Stomach (tissue), 9 donors: ENCODE data around the gene CELA2B. TPM values are rescaled to one million over a fixed set of nuclear protein-coding genes. Genes with fewer than 3 reads are reported as not detected.
"Not testable (repeated sequence)": the region's sequence is repeated elsewhere in the genome, so short reads cannot be mapped to it uniquely, and the experiment has no call there.

ENCODE experiments used
- DNase-seq, 2 donors: peaks; one replicate each; pipeline versions ENCODE4 v3.0.0 to v3.0.0-alpha.2; 2013 to 2019
- H3K27ac ChIP-seq, 5 donors: fragments of 200-600 bp in 4 of 5; sonication (generic) in 4 of 5; one replicate each; pipeline ENCODE4 v1.5.1; 2013 to 2019; ENCODE audit warnings: mild to moderate bottlenecking in 1 of 5, moderate library complexity in 1 of 5
- H3K27me3 ChIP-seq, 3 donors: fragments of 200-600 bp; sonication (generic); one replicate each; pipeline ENCODE4 v1.5.1; 2017 to 2019; ENCODE audit warnings: mixed run types in 1 of 3
- H3K36me3 ChIP-seq, 4 donors: fragments of 200-600 bp; sonication (generic); 1 replicate in 3 of 4; 2 replicates in 1 of 4; pipeline ENCODE4 v1.5.1; 2016 to 2019
- H3K4me1 ChIP-seq, 4 donors: fragments of 200-600 bp; sonication (generic); one replicate each; pipeline ENCODE4 v1.5.1; 2016 to 2019
- H3K4me3 ChIP-seq, 4 donors: fragments of 200-600 bp; sonication (generic) in 3 of 4; one replicate each; pipeline ENCODE4 v1.5.1; 2016 to 2019; ENCODE audit warnings: mild to moderate bottlenecking in 1 of 4
- H3K9me3 ChIP-seq, 4 donors: fragments of 200-600 bp; sonication (generic); one replicate each; pipeline ENCODE4 v1.5.1; 2016 to 2019
- EP300 ChIP-seq: sonication (generic); formaldehyde crosslinking; IDR thresholded peaks from one replicate; pipeline ENCODE4 v1.6.1; 2017; ENCODE audit warnings: antibody characterized with exemption
- POLR2A ChIP-seq, 4 donors: fragments of 450-650 bp; IDR thresholded peaks; one replicate each; pipeline ENCODE4 v1.6.1; 2016; ENCODE audit warnings: antibody characterized with exemption in 4 of 4, control low read depth in 2 of 4, mild to moderate bottlenecking in 1 of 4, moderate library complexity in 1 of 4
- POLR2AphosphoS5 ChIP-seq, 3 donors: sonication (generic); formaldehyde crosslinking; IDR thresholded peaks; one replicate each; pipeline ENCODE4 v1.6.1; 2016; ENCODE audit warnings: antibody characterized with exemption in 3 of 3
- WGBS, 5 donors: extraction: QIAGEN DNeasy Blood & Tissue Kit in 3 of 5; methylation state at CpG; one replicate each; pipeline versions ENCODE4 v1.1.5 to v1.1.7; 2013 to 2018; 5-methylcytosine and 5-hydroxymethylcytosine counted together
- intact Hi-C: fragments of 100-400 bp; cut with DNase I; formaldehyde crosslinking; loops from one replicate; pipeline ENCODE4 v1.15.1; 2023; ENCODE audit warnings: low total_unique reads
- polyA plus RNA-seq, 3 donors: library from polyadenylated mRNA; stranded (reverse); fragments of 200-250 nt; gene quantifications; one replicate each; pipeline ENCODE4 v1.2.3, GENCODE V29; 2013
- total RNA-seq, 5 donors: library from RNA; depleted of rRNA; stranded (reverse); fragments of >200 nt; gene quantifications; one replicate each; pipeline versions ENCODE4 v1.1.0 to v1.2.3, GENCODE V29; 2014 to 2016
- TF ChIP-seq, protein P1 (sequence below), 7 experiments: fragments of 450-650 bp in 4 of 7; fragments of 200-600 bp in 3 of 7; sonication (generic) in 3 of 7; IDR thresholded peaks; one replicate each; pipeline ENCODE4 v1.5.1; 2016 to 2019; ENCODE audit warnings: antibody characterized with exemption in 7 of 7, control low read depth in 2 of 7, mild to moderate bottlenecking in 1 of 7
- donor health status: healthy with polysubstance abuse.
- donor health status: Bipolar disorder and iron deficiency.
- donor health status: healthy.

CELA2B gene
- total and polyA plus RNA-seq, 8 donors = not detected

DNA sequence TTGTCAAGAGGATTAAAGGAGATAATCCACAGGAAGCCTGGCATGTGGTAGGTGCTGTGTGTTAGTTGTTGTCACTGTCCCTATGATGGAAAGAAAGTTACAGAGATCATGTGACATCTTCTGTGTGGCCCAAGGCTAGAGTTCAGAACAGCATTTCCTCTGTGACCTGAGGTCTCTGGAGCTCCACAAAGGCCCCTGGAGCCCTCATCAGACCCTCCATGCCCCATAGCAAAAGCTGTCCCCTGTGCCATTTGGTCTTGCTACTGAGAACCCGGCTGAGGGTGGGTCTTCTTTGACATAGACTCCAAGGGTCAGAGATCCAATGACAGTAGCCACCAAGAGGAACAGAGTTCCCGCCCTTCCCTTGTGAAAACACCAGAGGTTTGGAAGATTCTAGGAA lies 8.1 kb downstream of the CELA2B start:
- H3K27me3 ChIP-seq = no peaks in the 10 kb centered on the region
- H3K9me3 ChIP-seq = no peaks in the 10 kb centered on the region
- no peak for DNase-seq
- no peaks in the 10 kb centered on the region for H3K4me1 ChIP-seq
- TF ChIP-seq, protein P1, sequence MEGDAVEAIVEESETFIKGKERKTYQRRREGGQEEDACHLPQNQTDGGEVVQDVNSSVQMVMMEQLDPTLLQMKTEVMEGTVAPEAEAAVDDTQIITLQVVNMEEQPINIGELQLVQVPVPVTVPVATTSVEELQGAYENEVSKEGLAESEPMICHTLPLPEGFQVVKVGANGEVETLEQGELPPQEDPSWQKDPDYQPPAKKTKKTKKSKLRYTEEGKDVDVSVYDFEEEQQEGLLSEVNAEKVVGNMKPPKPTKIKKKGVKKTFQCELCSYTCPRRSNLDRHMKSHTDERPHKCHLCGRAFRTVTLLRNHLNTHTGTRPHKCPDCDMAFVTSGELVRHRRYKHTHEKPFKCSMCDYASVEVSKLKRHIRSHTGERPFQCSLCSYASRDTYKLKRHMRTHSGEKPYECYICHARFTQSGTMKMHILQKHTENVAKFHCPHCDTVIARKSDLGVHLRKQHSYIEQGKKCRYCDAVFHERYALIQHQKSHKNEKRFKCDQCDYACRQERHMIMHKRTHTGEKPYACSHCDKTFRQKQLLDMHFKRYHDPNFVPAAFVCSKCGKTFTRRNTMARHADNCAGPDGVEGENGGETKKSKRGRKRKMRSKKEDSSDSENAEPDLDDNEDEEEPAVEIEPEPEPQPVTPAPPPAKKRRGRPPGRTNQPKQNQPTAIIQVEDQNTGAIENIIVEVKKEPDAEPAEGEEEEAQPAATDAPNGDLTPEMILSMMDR (IDR thresholded peaks at IDR 0.05) = no peak
- TF ChIP-seq EP300 = no peak
- no peak for TF ChIP-seq POLR2AphosphoS5 (IDR thresholded peaks at IDR 0.05)
- no peak for TF ChIP-seq POLR2A (IDR thresholded peaks at IDR 0.05)
- peaks cover 0 to 22% (median 13%) of the 10 kb centered on the region in 4 donors for H3K36me3 ChIP-seq
- H3K4me3 ChIP-seq = no peak overlapping the region
- intact Hi-C loops = no loop called here
- no peak overlapping the region for H3K27ac ChIP-seq
- 87 to 91% (median 90%) methylated on average over 2 of the region's 2 CpGs for WGBS, 5 donors

DNA sequence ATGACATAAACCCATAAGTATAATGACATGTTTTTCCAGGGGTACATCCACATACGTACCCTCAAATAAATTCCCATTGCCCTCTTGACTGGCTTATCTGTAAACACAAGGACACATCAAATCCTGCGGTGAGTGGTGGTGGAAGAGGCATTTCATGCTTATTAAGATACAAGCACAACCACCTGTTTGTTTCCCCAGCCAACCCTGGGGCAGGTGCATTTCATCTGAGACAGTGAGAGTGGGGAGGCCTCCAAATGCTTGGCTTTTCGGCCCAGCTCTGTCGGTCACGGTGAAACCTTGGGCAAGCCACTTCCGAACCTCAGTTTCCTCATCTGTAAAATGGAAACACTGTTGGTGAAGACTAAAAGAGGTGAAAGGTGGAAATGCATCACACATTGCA lies 8.5 kb downstream of the CELA2B start:
- H3K27me3 ChIP-seq, H3K27ac ChIP-seq, intact Hi-C loops, H3K4me3 ChIP-seq, H3K9me3 ChIP-seq, H3K4me1 ChIP-seq, DNase-seq: not testable (repeated sequence)
- peaks cover 0 to 22% (median 13%) of the 10 kb centered on the region in 4 donors for H3K36me3 ChIP-seq
- WGBS, 5 donors = 92 to 95% (median 93%) methylated on average over 6 of the region's 6 CpGs

DNA sequence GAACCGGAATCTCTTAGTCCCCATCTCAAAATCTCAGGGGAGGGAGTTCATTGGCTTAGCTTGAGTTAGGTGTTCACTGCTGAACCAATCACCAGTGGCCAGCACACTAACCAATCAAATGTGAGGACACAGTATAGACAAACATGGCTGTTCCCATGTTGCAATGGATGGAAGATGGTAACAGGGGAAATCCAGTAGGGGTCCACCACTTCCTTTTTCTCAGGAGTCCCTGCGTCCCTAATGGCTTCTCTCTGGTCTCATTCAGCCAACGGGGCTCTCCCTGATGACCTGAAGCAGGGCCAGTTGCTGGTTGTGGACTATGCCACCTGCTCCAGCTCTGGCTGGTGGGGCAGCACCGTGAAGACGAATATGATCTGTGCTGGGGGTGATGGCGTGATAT lies 9.7 kb downstream of the CELA2B start:
- intact Hi-C loops = no loop called here
- 92 to 96% (median 95%) methylated on average over 6 of the region's 6 CpGs for WGBS, 5 donors

DNA sequence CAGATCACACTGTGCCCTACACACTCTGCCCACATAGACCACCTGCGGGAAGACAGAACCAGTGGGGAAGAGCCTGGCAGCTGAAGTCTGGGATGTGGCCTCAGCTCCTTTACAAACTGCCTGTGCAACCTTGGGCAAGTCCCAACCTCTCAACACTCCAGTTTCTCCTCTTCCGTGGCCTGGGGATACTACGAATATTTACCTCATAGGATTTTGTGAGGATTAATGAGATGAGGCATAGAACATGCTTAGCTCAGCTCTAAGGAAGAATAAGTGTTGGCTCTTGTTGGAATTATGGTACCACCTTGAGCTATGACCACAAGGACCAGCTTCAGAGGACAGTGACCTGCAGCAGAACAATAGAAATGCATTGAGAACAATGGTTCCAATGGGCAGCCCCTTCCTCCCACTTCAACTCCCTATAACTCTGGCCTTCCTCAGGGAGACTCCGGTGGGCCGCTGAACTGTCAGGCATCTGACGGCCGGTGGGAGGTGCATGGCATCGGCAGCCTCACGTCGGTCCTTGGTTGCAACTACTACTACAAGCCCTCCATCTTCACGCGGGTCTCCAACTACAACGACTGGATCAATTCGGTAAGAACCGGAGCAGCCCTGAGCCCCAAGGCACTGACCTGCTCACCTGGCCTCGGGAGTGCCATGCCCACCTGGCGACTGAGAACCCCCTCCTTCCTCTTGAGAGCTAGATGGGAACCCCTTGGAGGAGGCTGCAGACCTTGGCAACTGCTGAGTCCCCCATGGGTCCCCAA lies 11.1 kb downstream of the CELA2B start:
- H3K9me3 ChIP-seq, H3K4me1 ChIP-seq, H3K27me3 ChIP-seq, H3K27ac ChIP-seq, H3K4me3 ChIP-seq, intact Hi-C loops, DNase-seq: not testable (repeated sequence)
- 92 to 96% (median 95%) methylated on average over 7 to 17 of the region's 17 CpGs for WGBS, 5 donors
- H3K36me3 ChIP-seq = peaks cover 0 to 40% (median 31%) of the 10 kb centered on the region in 4 donors

More for the DNA sequence above, 9.7 kb downstream of the CELA2B start:
- Histone ChIP-seq H3K27ac (no peak overlapping the region), H3K4me1 (no peaks in the 10 kb centered on the region), H3K4me3 (no peak overlapping the region), H3K9me3 (no peaks in the 10 kb centered on the region), H3K36me3 (peaks cover 0 to 27% (median 17%) of the 10 kb centered on the region in 4 donors), H3K27me3 (no peaks in the 10 kb centered on the region)
- DNase-seq = no peak
- TF ChIP-seq EP300 (no peak), POLR2AphosphoS5 (IDR thresholded peaks at IDR 0.05) (no peak), POLR2A (IDR thresholded peaks at IDR 0.05) (no peak)
- TF ChIP-seq, protein P1 (IDR thresholded peaks at IDR 0.05) = no peak

DNA sequence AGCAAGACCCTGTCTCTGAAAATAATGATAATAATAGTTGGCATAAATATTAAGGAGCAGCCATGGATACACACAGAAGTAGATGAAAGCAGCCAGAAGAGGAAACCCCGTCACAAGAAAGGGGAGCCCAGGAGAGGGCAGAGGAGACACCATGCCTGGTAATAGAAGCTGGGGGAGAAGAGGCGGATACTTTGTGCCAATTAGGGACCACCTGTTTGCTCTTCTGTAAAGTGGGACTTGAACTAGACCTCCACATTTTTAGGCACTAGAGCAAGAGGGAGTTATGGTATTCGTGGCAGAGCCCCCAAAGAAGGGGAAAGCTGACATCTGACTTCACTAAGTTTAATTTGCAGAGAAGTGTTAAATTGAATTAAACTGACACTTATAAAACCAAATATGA lies 12.5 kb downstream of the CELA2B start:
- Histone ChIP-seq H3K4me3 (no peak overlapping the region), H3K4me1 (no peaks in the 10 kb centered on the region), H3K9me3 (no peaks in the 10 kb centered on the region), H3K27me3 (no peaks in the 10 kb centered on the region), H3K27ac (no peak overlapping the region), H3K36me3 (peaks cover 8 to 53% (median 44%) of the 10 kb centered on the region in 4 donors)
- WGBS, 5 donors = 88 to 96% (median 91%) methylated on average over 3 of the region's 3 CpGs
- no peak for DNase-seq
- TF ChIP-seq, protein P1 (IDR thresholded peaks at IDR 0.05) = no peak
- no peak for TF ChIP-seq POLR2AphosphoS5 (IDR thresholded peaks at IDR 0.05)
- intact Hi-C loops = no loop called here
